HG03064 (cell line): Measurements from ENCODE around the gene ZDHHC14.
A peak's percentile ranks its signal among the peaks of the same experiment; 100 is the strongest.

Experiments used
- ATAC-seq: cut with Tn5 transposase; IDR thresholded peaks from one replicate; pipeline ENCODE4 v1.9.1; 2021; ENCODE audit warnings: low read depth; ENCODE audit not compliant: unreplicated experiment

ZDHHC14 gene

DNA sequence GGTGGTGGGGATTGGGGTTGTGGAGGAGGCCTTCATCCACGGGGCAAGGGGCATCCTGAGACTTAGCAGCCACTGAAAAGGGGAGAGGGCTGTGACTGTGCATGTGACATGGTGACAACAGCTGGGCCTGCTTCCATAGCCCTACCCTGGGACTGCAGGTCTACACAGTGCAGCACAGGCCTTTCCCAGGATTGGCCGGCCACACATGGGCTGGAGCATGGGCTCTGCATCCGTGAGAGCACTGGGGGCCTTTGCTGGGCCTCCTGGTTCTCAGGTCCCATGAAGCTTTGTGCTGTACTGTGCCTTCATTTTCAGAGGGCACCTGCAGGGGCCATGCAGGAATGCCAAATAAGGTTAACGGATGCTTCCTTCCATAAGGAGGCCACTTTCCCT is 56.0 kb downstream of the ZDHHC14 start:
- ATAC-seq = no peak

DNA sequence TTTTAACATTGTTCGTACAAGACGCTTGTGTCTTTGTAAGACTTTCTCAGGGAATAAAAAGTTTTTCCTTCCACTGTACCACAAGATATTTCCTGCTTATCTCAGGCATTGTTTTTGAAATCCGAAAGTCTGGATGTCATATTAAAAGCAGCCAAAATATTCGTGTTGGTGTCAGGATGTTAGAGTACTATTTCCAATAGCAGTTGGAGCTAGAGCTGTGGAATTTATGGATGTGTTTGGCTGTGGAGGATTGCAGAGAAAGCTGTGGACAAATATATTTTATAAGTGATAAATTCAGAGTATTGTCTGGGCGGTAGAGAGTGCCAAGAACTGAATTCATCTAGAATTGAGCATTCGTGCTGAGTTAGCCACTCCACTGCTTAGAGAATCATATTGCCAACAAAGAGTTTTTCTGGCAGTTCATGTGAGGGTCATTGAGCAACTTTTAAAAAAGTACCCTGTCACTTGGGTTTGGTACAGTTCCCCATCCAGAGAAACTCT is 57.7 kb downstream of the ZDHHC14 start:
- no peak for ATAC-seq

DNA sequence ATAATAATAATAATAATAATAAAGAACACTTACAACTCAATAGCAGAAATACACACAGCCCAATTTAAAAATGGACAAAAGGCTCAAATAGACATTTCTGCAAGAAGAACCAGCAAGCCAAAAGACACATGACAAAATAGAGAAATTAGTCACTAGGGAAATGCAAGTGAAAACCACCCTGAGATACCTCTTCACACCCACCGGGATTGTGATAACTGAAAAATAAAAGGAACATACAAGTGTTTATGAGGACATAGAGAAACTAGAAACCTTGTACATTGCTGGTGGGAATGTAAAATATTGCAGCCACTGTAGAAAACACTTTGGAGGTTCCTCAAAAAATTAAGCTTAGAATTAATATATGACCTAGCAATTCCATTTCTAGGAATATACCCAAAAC is 59.2 kb downstream of the ZDHHC14 start:
- ATAC-seq = no peak

DNA sequence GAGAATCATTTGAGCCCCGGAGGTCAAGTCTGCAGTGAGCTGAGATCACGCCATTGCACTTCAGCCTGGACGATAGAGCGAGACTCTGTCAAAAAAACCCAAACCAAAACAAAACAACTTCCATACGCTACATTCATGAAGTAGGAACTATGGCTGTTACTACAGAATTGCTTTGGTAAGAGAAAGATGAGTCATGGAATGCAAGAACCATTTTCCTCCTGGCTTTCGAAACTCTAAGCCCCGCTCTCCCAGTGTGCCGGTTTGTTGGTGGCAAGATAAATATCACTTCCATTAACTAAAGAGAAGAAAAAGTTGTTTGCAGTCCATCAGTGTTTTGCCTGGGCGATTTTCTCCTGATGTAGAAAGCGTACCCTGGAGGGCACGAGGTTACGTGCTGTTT is 61.3 kb downstream of the ZDHHC14 start:
- ATAC-seq = no peak

DNA sequence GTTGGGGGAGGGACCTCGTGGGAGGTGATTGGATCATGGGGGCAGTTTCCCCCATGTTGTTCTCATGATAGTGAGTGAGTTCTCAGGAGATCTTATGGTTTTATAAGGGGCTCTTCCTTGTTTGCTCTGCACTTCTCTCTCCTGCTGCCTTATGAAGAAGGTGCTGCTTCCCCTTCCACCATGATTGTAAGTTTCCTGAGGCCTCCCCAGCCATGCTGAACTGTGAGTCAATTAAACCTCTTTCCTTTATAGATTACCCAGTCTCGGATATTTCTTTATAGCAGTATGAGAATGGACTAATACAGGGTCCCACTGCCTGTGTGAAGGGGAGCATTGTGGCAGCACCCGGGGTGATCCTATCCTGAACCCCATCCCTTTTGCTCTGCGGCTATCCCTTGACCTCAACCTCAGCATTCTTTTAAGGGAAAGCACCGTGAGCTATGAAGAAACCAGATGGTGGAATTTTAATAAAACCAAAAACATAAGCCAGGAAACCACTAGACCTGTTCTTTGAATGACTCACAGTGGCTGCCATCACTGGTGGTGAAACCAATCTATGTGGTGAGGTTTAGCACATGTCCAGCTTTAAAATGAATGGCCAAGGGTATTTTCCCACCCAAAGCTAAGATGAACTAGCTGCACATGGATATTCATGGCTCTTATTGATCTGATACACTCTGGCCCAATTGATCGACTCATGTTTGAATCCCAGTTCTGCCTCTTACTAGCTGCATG is 62.2 kb downstream of the ZDHHC14 start:
- ATAC-seq = peak; percentile 88

DNA sequence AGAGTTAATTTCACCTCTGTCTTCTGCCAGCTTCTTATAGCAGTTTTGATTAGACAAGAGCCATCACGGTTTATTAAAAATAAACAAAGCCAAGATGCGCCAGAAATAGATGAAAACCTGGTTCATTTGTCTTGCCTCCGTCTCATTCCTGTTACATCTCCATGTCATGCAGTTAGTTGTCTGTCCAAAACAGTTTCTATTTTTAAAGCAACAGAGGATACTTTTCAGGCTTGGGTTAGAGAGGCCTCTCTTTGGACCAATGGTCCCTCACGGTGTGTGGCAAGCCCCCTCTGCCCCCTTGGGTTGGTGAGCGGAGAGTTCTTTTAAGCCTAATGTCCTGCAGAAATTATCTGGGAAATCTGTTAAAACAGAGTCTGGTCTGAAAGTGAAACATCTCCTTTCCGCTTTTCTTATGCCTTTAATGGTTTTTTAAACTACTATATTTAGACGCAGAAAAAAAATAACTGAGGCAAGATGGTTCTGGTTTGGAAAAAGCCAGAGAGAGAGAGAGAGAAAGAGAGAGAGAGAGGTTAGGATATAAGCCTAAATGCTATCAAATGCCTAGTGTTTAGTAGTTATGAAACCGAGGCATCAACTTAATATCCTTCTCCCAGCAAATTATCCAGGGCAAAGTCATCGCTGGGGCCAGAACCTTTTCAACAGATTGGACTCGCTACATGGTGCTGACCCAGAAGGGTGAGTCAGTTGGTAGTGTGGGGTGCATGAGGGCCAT is 64.5 kb downstream of the ZDHHC14 start:
- no peak for ATAC-seq

DNA sequence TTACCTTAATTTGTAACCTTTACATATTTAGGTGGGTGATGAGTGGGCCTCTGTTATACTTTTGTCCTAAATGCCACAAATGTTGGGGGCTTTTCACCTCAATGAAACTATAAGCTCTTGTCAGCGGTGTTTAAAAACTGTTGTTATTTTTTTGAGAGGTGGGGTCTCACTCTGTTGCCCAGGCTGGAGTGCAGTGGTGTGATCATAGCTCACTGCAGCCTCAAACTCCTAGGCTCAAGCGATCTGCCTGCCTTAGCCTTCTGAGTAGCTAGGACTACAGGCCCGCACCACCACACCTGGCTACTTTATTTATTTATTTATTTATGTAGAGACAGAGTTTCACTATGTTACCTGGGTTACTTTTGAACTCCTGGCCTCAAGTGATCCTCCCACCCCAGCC is 66.7 kb downstream of the ZDHHC14 start:
- no peak for ATAC-seq

DNA sequence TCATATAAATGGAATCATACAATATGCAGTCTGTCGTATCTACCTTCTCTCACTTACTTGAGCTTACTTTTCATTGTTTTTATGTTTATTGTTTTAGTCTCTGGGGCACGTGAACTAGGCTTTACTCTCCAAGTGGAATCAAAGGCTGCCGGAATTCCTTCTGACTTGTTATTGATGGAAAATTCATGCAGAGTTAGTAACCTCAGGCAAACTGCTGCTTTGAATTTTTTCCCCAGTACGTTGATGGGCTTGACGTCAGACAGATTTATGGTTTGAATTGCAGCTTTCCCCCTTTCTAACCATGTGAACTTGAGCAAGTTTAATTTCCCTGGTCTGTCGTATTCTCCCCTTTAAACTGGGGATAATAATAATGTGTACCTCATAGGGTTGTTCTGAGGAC is 68.6 kb downstream of the ZDHHC14 start:
- no peak for ATAC-seq

DNA sequence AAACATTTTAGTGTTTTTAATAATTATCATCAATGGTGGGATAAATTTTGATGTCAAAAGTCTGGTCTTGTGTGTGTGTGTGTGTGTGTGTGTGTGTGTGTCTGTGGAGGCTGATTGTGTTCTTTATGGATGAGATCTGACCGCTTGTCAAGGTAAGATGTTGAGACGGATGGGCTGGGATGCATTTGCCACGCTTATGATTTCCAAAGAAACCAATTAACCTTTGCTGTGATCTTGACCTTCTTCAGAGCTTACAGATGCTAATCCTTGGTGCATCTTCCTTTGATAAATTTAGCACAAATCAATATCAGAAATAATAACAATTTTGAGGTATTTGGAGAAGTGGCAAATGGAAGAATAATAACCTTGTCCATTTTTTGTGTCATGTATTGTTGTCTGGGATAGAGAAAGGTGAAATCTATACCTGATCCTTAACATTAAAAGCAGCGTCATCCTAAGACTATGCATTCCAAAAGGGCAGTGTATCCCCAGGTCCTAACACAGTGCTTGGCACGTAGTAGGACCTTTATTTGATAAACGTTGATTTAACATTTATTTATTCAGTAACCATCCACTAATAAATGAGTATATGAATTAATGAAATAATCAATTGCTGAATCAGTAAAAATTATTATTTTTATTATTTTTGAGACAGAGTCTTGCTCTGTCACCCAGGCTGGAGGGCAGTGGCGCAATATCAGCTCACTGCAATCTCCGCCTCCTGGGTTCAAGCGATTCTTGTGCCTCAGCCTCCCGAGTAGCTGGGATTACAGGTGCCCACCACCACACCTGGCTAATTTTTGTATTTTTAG is 70.1 kb downstream of the ZDHHC14 start:
- no peak for ATAC-seq

DNA sequence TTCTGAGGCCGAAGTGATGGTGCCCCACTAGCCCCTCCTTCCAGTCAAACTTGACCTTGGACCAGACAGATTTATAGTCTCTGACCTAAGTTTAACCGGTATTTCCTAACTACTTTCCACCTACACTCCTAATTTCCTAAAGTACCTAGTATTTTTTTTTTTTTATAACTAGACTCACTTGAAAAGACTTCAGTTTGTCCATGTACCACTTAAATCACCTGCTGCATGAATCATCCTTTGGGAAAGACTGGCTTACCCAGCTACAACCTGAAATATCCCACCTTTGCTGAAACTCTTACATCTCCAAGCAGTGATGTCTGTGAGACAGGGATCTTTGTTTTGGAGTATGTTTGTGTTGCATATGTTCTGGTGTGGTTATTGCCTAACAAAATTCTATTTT is 71.1 kb downstream of the ZDHHC14 start:
- ATAC-seq = no peak

DNA sequence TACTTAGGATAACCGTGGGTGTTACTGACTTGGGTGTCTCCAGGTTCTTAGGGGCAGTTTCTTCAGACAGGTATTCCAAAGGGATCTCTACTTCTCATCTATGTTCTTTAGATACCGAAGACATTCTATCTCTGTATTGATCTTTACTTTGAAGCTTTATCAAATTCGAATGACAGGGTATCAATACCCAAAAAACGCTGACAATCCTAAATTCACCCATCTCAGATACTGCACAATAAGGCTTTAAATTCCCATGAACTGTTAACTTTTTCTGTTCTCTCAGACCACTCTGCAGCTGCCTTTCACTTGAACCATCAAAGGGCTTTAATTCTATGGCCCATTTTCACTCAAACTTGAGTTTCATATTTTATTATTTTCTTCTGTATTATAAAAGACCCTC is 72.1 kb downstream of the ZDHHC14 start:
- no peak for ATAC-seq

DNA sequence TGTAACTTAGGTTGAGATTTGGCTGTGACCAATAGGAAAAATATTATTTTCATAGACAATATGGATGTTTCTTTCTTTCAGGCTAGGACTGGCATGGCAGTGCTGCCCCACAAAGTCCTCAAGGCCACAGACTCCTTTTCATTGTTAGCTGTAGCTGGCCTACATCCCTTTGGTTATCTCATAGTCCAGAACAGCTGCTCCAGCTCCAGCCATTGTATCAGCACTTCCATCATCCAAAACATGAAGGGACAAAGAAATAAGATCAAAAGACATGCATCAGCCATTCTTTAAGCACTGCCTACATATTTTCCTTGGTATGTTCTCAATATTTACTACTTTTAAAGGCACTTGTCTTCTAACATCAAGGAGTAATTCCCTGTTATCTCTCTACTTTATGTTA is 73.0 kb downstream of the ZDHHC14 start:
- ATAC-seq = no peak

DNA sequence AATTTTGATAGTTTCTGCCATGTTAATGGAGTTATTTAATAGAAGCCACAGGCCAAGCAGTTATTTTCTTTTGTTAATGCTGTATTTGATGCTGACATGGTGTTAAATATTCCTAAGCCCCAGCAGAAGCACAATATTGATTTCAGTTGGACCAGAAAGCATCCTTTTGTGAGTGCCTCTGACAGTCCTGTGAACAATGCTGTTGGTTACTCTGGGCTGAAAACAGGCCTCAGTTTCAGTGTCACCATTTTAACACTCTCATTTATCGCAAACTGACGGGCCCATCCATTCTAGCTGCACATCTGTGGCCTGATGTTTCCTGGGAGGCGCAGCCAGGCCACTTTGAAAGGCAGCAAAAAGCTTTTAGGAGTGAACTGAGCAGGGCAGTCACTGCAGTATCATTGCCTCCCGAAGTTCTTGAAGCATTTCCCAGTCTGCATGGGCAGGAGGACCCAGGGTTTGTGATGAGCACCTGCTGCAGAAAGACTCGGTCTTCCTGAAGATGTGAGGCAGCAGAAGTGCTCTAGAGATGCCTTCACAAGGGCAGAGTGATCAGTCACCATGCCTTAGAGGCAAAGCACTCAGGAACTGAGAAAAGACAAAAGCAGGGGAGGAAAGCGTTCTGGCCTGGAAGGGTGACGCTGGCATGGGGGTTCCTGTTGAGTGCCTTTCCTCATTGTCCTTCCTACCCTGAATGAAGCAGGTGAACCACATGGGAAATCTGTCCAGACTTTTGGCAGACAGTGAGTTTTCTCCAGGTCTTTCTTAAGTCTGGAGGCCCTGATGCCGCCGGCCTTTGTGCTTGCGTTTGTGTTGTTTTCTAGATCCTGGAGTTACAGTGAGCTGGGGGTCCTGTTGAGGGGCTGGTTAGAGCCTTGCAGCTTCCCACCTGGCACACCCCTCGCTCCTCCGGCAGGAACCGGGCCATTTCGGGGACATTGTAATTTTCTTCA is 74.0 kb downstream of the ZDHHC14 start:
- no peak for ATAC-seq

DNA sequence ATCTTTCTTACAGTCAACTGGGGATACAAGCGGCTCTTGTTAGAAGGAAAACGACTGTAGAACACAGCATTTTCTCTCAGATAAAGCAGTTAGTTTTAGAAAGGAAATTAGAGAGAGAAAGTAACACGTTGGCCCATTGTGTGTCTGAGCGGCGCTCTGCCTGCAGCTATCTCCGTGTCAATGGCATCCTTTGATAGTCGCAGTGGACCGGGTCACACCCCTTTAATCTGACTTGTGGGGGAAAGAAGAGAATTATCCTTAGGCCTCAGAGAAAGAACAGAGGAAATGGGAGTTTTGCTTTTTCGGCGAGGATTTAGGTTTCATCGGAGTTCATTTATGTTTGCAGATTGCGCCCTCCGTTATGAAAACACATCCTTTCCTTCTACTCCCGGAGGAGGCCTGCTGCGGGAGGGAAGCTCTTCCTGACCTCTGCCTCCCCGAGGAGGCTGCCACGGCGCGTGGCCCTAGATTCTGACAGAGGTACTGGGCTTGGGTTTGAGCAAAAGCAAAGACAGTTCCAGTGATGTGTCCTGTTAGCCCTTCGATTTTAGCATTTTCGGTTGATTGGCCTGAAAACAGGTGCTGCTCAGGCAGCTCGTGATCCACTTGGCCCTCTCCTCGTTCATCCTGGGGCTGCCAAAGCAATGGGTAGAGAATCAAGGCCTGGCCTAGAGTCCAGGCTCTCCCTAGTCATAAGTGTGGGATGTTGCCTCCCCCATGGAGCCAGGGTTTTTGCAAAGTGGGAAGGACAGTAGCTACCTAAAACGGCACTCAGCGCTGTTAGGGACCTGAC is 74.9 kb downstream of the ZDHHC14 start:
- ATAC-seq = no peak

DNA sequence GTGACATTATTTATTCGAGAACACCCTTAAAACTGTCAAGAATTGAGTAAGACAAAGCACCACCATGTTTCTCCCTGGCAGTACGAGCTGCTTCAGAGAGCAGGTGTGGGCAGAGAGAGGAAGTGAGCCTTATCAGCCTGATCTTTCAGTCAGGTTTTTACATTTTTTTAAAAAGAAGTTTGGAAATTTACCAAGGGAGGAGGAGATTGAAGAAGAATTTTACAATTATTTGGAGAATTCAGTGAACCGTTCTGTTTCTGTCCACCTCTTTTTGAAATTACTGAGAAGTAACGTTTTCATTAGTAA is 75.5 kb downstream of the ZDHHC14 start:
- no peak for ATAC-seq

DNA sequence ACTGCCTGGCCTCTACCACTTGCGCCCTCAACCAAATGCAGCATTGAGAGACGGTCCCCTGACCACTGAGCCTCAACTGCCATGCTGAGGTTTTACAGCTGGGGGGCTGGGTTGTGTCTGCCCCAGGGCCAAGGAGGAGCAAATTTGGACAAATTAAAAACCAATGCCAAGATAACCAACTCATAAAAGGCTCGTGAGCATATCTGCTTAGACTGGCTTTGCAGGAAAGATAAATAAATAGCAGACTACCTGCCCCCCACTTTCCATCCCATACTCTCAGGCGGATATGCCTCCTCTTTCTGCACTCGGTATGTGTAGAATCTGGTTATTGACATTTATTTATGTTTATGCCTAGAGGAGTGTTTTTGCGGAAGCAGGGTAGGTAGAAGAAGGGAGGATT is 76.8 kb downstream of the ZDHHC14 start:
- no peak for ATAC-seq

DNA sequence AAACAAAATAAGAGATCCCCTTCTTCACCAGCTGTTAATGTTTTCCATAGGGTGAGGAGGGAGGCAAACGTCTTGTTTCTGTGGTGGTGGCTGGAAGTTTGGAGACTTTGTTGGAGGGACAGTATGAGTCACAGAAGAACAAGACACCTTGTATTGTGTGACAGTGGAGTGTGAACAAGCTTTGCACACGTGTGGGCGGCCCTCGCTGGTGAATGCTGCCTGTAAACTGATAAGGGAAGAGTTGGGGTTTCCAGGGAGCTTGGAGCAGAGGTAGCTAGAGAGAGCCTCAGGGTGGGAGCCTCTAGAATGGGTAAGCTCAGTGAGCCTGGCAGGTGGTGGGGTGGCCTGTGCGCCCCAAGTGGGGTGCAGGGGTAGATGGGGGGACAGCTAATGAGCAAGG is 78.3 kb downstream of the ZDHHC14 start:
- no peak for ATAC-seq

DNA sequence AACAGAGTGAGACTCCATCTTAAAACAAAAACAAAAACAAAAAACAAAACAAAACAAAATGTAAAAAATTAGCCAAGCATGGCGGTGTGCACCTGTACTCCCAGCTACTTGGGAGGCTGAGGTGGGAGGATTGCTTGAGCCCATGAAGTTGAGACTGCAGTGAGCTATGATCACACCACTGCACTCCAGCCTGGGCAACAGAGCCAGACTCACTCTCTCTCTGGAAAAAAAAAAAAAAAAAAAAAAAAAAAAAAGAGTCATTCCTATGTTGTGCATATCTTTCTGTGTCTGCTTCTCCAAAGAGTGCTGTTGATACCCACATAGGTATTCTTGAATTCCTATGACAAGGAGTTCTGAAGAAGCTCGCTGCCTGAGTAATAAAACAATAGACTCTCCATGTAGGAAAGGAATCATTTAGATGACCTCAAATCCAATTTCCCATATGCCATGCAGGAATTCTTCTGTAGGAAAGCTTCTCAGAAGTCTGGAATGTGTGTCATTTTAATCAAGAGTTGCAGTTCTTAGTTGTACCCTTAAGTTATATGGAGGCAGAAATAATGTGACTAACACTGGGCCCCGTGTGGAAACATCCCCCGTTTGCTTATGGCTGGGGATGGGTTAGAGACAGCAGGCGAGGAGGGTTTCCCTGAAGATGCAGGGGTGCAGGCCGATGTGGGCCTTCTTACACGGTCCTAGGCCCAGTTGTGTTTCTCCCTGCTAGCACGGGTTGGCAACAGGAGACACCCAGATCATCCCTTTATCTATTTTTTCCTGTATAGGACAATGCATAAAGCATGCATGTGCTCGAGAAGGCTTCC is 79.4 kb downstream of the ZDHHC14 start:
- ATAC-seq = no peak
